Measurements from ENCODE around the gene CROCC2. TPM values are rescaled to one million over a fixed set of nuclear protein-coding genes. Genes with fewer than 3 reads are reported as not detected.
A peak's percentile ranks its signal among the peaks of the same experiment; 100 is the strongest.
"Not testable (repeated sequence)": the region's sequence is repeated elsewhere in the genome, so short reads cannot be mapped to it uniquely, and the experiment has no call there.

The CROCC2 gene
- total RNA-seq, 1 donor from 2014 or later: not detected

DNA sequence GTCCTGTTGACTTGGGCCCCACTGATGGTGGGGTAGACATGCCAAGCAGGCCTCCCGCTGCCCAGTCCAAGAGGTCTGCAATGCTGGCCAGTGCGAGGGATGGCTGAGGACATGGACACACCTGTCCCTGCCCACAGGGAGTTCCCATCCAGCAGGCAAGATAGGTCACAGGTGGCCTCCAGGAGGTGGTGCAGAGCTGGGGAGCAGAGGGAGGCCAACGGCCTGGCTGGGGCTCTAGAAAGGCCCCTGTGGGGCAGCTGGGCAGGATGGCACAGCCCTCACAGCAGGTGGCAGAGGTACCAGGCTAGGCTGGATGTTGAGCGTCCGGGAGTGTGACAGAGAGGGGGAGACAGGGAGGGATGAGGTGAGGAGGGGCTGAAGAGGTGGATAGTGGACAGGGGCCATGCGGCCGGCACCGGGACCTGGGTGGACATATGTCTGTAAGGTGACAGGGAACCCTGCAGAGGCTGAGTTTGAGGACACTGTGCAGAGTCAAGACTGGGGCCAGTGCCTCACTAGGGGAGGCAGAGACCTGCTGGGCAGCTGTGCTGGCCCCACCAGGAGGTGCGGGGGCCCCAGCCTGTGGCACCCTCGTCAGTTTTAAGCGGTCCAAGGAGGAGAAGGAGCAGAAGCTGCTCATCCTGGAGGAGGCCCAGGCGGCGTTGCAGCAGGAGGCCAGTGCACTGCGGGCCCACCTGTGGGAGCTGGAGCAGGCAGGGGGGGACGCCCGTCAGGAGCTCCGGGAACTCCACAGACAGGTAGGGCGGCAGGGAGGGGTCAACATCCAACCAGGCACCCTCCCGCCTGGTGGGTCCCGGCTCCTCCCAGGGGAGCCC, 58.0 kb downstream of the CROCC2 start:
- DNase-seq (ENCODE audit: low spot score): peak; percentile 88

GRCh38 chr2:240964704-240965295, 58.7 kb downstream of the CROCC2 start:
- DNase-seq (ENCODE audit: low spot score): peak; percentile 82

DNA sequence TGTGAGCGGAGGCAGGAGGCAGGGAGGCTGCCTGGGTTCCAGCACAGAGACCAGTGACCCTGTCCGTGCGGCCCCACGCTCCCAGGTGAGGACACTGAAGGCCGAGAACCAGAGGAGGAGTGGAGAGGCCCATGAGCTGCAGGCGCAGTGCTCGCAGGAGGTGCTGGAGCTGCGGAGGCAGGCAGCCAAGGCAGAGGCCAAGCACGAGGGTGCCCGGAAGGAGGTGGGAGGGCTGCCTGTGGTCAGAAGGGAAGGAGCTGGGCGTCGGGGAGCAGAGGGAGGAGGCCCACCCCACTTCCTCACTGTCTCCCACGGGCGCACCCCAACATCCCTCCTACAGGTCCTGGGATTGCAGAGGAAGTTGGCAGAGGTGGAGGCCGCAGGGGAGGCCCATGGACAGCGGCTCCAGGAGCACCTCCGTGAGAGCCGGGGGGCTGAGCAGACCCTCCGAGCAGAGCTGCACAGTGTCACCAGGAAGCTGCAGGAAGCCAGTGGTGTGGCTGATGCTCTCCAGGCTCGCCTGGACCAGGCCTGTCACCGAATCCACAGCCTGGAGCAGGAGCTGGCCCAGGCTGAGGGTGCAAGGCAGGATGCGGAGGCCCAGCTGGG, 59.3 kb downstream of the CROCC2 start:
- DNase-seq (ENCODE audit: low spot score): no peak

- no peak for DNase-seq (ENCODE audit: low spot score)
Measured at GRCh38 chr2:240965905-240966456, 59.8 kb downstream of the CROCC2 start.

DNA sequence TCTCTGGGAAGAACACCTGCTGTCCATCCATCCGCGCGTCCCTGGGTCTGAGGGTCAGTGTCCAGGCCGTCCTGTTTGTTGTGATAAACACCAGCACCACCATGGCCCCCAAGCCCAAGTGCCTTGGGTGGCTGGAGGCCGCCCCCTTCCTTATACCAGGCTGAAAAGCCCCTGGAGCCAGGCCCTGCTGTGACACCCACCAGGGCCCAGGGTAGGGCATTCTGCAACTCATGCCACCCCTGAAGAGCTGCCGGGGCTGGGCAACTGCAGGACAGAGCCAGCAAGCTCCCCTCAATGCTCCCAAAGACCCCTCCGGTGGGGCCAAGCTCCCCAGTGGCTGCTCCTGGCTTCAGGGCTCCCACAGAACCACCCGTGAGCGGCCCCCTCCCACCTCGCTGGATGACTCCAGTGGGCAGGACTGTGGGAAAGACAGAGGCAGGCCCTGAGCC, 60.3 kb downstream of the CROCC2 start:
- no peak for DNase-seq (ENCODE audit: low spot score)

GRCh38 chr2:240966906-240967680, 61.0 kb downstream of the CROCC2 start:
- DNase-seq (ENCODE audit: low spot score): no peak

GRCh38 chr2:240967681-240968621, 61.8 kb downstream of the CROCC2 start:
- no peak for DNase-seq (ENCODE audit: low spot score)

- no peak for DNase-seq (ENCODE audit: low spot score)
Measured at GRCh38 chr2:240968731-240969624, 62.8 kb downstream of the CROCC2 start.

GRCh38 chr2:240970104-240970503, 64.0 kb downstream of the CROCC2 start:
- no peak for DNase-seq (ENCODE audit: low spot score)

DNA sequence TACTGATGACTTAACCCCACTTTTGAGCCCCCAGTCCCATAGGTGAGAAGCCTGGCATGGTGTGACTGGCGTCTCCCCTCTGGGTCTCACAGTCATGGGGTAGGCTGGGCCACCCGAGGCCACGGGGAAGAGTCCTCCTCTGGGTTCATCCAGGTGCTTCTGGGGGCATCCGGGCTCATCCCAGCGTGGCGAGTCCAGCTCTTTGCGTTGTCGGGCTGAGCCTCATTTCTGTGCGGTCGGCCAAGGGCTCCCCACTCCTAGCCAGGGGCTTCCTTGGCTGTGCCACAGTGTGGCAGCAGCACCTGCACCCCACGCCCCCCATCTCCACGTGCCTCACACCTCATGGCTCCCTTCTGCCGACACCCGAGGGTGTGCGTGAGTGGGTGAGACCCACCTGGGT, 64.7 kb downstream of the CROCC2 start:
- no peak for DNase-seq (ENCODE audit: low spot score)

GRCh38 chr2:240972201-240972600, 66.1 kb downstream of the CROCC2 start:
- no peak for DNase-seq (ENCODE audit: low spot score)

GRCh38 chr2:240972636-240973521, 66.7 kb downstream of the CROCC2 start:
- no peak for DNase-seq (ENCODE audit: low spot score)

DNA sequence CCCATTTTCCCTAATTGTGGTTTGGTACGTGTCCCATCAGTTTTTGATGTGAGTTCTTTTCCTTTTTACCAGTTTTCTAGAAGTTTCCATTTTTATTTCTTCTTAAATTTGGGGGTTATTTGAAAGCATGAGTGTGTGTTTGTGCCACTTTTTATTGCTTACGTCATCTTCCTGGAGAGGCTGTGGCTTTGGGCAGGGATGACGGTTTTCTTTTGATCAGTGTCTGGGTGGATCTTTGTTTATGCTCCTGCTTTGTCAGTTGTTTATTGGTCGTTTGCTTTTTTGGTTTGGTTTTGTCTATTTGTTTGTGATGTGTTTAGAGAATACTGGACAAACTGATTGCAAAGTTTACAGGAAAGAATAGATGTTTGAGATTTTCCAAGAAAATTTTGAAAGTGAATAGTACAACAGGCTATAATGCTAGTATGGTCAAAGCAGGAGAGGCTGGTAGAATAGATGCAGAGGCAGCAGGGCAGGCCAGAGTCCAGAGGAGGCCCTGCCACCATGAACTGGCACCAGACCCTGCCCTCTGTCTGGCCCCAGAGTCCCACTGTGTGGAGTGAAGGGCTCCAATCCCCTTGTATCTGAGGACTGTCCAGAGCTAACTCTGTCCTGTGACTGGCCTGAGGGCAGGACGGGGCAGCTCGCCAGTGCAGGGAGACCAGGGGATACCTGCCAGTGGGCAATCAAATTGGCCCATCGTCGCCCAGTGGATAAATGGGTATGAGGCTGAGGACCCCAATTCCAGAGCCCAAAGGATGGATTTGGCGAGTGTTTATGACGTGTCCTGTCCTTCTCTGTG, 68.8 kb downstream of the CROCC2 start:
- DNase-seq (ENCODE audit: low spot score): no peak

- DNase-seq (ENCODE audit: low spot score): not testable (repeated sequence)
Measured at GRCh38 chr2:240975903-240976302, 69.8 kb downstream of the CROCC2 start.

- DNase-seq (ENCODE audit: low spot score): no peak
Measured at GRCh38 chr2:240981280-240981679, 75.1 kb downstream of the CROCC2 start.

GRCh38 chr2:240981871-240982800, 76.0 kb downstream of the CROCC2 start:
- no peak for DNase-seq (ENCODE audit: low spot score)

All from mesenteric fat pad (tissue), 1 donor.